ENCODE data around the gene CARD11.

CARD11 gene

DNA sequence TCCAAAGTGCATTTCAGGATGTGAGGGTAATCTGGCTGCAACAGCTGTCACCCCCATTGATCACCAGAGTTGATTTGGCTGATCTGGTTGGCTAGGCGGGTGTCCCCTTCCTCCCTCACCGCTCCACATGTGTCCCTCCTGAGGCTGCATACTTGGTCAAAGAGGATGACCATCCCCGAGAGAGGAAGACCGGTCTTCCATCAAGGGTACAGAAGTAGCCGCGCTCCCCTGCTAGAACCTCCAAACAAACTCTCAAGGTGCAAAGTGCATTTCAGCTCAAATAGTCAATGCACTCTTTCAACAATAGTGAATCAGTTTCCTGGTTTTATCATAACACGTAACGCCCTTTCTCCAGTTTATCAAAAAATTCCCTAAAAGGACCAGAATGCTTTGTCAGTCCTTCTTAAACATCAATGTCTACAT is 44.6 kb downstream of the CARD11 start:
- Histone ChIP-seq H3K4me3 (replicated peaks; ENCODE audit: insufficient read depth, low read length) (no peak overlapping the region), H3K27ac (replicated peaks) (no peak overlapping the region), H3K27me3 (ENCODE audit: insufficient read depth, poor library complexity, severe bottlenecking) (no peaks in the 10 kb centered on the region)
- no peak for DNase-seq (ENCODE audit: low read depth in 1 of 2, low spot score in 1 of 2)
- TF ChIP-seq POLR2AphosphoS5 (IDR thresholded peaks at IDR 0.05; ENCODE audit: low read depth) (no peak), GABPA (IDR thresholded peaks at IDR 0.05; ENCODE audit: low read depth) (no peak), SPI1 (IDR thresholded peaks at IDR 0.05; ENCODE audit: borderline replicate concordance, low read depth) (no peak)
- TF ChIP-seq, protein P1, sequence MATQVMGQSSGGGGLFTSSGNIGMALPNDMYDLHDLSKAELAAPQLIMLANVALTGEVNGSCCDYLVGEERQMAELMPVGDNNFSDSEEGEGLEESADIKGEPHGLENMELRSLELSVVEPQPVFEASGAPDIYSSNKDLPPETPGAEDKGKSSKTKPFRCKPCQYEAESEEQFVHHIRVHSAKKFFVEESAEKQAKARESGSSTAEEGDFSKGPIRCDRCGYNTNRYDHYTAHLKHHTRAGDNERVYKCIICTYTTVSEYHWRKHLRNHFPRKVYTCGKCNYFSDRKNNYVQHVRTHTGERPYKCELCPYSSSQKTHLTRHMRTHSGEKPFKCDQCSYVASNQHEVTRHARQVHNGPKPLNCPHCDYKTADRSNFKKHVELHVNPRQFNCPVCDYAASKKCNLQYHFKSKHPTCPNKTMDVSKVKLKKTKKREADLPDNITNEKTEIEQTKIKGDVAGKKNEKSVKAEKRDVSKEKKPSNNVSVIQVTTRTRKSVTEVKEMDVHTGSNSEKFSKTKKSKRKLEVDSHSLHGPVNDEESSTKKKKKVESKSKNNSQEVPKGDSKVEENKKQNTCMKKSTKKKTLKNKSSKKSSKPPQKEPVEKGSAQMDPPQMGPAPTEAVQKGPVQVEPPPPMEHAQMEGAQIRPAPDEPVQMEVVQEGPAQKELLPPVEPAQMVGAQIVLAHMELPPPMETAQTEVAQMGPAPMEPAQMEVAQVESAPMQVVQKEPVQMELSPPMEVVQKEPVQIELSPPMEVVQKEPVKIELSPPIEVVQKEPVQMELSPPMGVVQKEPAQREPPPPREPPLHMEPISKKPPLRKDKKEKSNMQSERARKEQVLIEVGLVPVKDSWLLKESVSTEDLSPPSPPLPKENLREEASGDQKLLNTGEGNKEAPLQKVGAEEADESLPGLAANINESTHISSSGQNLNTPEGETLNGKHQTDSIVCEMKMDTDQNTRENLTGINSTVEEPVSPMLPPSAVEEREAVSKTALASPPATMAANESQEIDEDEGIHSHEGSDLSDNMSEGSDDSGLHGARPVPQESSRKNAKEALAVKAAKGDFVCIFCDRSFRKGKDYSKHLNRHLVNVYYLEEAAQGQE (IDR thresholded peaks at IDR 0.05; ENCODE audit: insufficient replicate concordance, low read depth) = no peak
- TF ChIP-seq, protein P2, sequence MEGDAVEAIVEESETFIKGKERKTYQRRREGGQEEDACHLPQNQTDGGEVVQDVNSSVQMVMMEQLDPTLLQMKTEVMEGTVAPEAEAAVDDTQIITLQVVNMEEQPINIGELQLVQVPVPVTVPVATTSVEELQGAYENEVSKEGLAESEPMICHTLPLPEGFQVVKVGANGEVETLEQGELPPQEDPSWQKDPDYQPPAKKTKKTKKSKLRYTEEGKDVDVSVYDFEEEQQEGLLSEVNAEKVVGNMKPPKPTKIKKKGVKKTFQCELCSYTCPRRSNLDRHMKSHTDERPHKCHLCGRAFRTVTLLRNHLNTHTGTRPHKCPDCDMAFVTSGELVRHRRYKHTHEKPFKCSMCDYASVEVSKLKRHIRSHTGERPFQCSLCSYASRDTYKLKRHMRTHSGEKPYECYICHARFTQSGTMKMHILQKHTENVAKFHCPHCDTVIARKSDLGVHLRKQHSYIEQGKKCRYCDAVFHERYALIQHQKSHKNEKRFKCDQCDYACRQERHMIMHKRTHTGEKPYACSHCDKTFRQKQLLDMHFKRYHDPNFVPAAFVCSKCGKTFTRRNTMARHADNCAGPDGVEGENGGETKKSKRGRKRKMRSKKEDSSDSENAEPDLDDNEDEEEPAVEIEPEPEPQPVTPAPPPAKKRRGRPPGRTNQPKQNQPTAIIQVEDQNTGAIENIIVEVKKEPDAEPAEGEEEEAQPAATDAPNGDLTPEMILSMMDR (IDR thresholded peaks at IDR 0.05; ENCODE audit: insufficient read depth, low read length) = no peak

- no peak overlapping the region for H3K4me3 ChIP-seq (replicated peaks; ENCODE audit: insufficient read depth, low read length)
- TF ChIP-seq POLR2AphosphoS5 (IDR thresholded peaks at IDR 0.05; ENCODE audit: low read depth) (no peak), SPI1 (IDR thresholded peaks at IDR 0.05; ENCODE audit: borderline replicate concordance, low read depth) (no peak), GABPA (IDR thresholded peaks at IDR 0.05; ENCODE audit: low read depth) (no peak)
- TF ChIP-seq, protein P2 (IDR thresholded peaks at IDR 0.05; ENCODE audit: insufficient read depth, low read length) = no peak
- TF ChIP-seq, protein P1 (IDR thresholded peaks at IDR 0.05; ENCODE audit: insufficient replicate concordance, low read depth) = no peak
- DNase-seq (ENCODE audit: low read depth in 1 of 2, low spot score in 1 of 2) = no peak
- no peaks in the 10 kb centered on the region for H3K27me3 ChIP-seq (ENCODE audit: insufficient read depth, poor library complexity, severe bottlenecking)
- no peak overlapping the region for H3K27ac ChIP-seq (replicated peaks)
Observed at GRCh38 chr7:2997014-2997413, 46.7 kb downstream of the CARD11 start.

- H3K4me3 ChIP-seq (replicated peaks; ENCODE audit: insufficient read depth, low read length) = no peak overlapping the region
- H3K27ac ChIP-seq (replicated peaks) = no peak overlapping the region
- DNase-seq (ENCODE audit: low read depth in 1 of 2, low spot score in 1 of 2) = no peak
- H3K27me3 ChIP-seq (ENCODE audit: insufficient read depth, poor library complexity, severe bottlenecking) = no peaks in the 10 kb centered on the region
- TF ChIP-seq SPI1 (IDR thresholded peaks at IDR 0.05; ENCODE audit: borderline replicate concordance, low read depth) (no peak), GABPA (IDR thresholded peaks at IDR 0.05; ENCODE audit: low read depth) (no peak), POLR2AphosphoS5 (IDR thresholded peaks at IDR 0.05; ENCODE audit: low read depth) (no peak)
- TF ChIP-seq, protein P2 (IDR thresholded peaks at IDR 0.05; ENCODE audit: insufficient read depth, low read length) = no peak
- TF ChIP-seq, protein P1 (IDR thresholded peaks at IDR 0.05; ENCODE audit: insufficient replicate concordance, low read depth) = no peak
Observed at GRCh38 chr7:2996141-2996540, 47.5 kb downstream of the CARD11 start.

Measured in HL-60 (cell line).